Ramos (cell line): ENCODE measurements around the gene KBTBD7.
"Not testable (repeated sequence)": the region's sequence is repeated elsewhere in the genome, so short reads cannot be mapped to it uniquely, and the experiment has no call there.

Experiments
- in situ Hi-C: fragments of 300-500 bp; cut with MboI; formaldehyde crosslinking; loops from one replicate; pipeline ENCODE4 v1.14.3; 2022; ENCODE audit warnings: low sequenced_read_pairs; ENCODE audit not compliant: unreplicated experiment

Gene KBTBD7

GRCh38 chr13:41199526-41199925 is 5.2 kb upstream of the KBTBD7 start:
- in situ Hi-C loops, result loop anchor here (10.0 kb wide), 1 partner anchor 45 kb away; no protein-coding TSS in a partner anchor

DNA sequence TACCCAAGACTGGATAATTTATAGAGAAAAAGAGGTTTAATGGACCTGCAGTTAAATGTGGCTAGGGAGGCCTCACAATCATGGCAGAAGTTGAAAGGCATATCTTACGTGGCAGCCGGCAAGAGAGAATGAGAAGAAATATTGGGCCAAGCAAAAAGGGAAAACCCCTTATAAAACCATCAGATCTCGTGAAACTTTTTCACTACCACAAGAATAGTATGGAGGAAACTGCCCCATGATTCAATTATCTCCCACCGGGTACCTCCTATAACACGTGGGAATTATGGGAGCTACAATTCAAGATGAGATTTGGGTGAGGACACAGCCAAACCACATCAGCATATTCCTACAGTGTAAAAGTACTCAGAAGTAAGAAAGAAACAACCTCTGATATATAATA is 4.7 kb upstream of the KBTBD7 start:
- in situ Hi-C loops, result loop anchor here (10.0 kb wide), 1 partner anchor 46 kb away; no protein-coding TSS in a partner anchor

- in situ Hi-C loops, result loop anchor here (10.0 kb wide), 1 partner anchor 48 kb away; no protein-coding TSS in a partner anchor
Observed at GRCh38 chr13:41196620-41197019, 2.3 kb upstream of the KBTBD7 start.

DNA sequence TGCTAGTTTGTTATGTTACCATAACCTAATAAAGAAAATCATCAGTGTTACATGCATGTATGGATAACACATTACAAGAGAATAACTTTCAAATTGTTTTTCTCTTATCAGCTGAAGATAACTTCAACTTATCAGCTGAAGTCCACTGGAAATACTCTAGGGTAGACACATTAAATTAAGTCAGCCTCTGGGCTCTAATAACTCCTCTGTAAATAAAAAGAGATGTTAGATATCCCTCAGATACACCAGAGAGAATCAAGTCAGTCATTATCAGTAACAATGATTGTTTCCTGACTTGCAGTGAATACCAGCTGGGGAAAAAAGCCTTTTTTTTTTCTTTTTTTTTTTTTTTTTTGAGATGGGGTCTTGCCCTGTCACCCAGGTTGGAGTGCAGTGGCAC is 1.6 kb upstream of the KBTBD7 start:
- in situ Hi-C loops, result loop anchor here (10.0 kb wide), 1 partner anchor 49 kb away; no protein-coding TSS in a partner anchor

DNA sequence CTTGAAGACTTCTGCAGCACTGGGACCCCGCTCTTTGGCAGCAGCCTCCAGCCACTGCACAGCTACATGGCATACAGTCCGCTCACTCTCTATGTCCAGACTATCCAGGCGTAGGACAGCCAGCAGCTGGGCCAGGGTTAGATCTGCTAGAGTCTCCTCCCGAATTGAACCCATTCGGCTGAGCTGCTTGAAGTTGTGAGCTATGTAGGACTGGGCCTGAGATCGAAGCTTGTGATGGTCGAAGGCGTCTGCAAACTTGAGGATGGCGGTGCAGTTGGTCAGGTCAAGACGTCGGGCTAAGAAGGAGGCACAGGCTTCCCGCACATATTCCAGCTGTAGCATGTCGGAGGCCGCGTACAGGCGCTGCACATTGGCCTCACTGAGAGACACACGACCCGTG is 900 bp downstream of the KBTBD7 start:
- in situ Hi-C loops, result loop anchor here (10.0 kb wide), 1 partner anchor 51 kb away; no protein-coding TSS in a partner anchor

GRCh38 chr13:41188584-41188983 is 5.8 kb downstream of the KBTBD7 start:
- in situ Hi-C loops, result no loop called here

DNA sequence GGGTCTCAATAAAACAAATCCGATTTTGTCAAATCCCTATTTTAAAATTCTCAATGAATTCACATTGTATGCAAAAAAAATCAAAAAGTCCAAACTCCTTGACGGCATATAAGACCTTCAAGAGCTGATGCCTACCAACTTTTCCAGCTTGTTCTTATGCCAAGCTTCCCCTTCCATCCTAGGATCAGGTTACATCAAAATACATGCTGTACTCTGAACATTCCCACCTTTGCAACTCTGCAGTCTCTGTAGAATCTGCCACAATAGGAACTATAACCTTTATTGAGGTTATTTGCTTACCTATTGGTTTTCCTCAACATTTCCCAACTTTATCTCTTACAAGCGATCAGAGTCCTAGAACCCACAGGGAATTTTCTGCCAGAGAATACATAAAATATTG is 7.9 kb downstream of the KBTBD7 start:
- in situ Hi-C loops, result no loop called here

DNA sequence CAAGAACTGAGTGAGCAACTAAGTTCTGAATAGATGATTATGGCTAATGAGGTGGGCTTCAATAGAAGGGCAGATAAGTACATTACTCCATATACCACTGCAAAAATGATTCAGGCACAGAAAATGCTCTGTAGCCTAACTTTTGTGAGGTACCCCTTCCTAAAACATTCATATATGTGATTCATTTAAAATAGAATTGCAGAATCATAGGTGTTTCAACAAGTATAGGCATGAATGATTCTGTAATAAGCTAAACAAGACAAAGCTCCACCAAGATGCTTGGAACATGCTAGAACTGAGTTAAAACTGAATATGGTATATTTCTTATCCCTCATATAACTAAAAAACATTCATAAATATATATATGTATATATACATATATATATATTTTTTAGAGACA is 12.1 kb downstream of the KBTBD7 start:
- in situ Hi-C loops, result no loop called here

DNA sequence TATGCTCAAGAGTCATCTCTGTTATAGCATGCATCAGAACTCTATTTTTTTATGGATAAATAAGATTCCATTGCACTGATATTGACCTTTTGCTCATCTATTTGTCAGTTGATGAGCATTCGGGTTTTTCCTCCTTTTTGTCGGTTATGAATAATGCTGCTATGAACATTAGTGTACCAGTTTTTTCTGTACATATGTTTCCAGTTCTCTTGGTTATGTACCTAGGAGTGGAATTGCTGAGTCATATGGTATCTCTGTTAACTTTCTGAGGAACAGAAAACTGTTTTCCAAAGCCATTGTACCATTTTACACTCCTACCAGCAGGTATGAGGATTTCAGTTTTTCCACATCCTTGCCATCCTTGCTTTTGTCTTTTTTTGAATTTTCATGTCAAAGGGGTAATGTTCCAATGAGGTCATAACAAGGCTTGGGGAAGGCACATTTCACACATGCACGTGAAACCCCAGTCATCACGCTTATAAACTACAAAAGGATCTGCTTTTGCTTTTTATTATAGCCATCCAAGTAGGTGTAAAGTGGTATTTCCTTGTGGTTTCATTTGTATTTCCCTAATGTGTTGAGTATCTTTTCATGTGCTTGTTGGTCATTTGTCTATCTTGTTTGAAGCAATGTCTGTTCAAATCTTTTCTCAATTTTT is 14.6 kb downstream of the KBTBD7 start:
- in situ Hi-C loops, result no loop called here

DNA sequence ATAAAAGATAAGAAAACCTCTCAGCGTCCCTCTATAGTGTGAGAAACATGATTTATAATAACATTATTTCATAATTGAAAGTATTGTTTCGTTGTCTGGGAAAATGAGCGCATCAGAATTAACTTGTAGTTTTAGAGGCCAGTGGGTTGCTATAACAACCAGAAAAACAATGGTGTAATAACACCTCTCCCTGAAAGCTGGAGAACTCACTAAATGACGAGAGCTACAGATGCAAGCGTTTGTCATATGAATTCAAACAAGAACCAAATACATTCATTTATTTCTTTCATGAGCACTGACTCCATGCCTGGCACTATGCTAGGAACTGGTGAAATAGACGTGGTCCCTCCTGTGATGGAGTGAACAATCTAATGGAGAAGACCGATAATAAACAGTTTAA is 16.3 kb downstream of the KBTBD7 start:
- in situ Hi-C loops, result no loop called here

DNA sequence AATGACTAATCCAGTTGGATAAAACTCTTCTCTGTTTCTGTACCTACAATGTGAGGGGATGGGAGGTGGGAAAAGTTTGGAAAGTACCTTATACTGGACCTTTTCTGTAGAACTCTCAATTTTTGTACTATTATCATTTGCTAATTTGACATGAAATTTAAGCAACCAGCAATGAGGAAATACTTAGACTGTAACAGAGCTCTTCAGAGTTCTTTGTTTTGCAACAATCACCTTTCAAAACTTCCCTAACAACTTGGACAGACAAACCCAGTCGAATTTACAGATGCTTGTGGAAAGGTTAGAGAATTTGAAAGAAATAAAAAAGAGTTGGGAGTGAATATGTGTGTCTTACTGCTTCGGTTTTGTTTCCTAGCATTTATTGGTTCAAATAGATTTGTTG is 16.8 kb downstream of the KBTBD7 start:
- in situ Hi-C loops, result no loop called here

GRCh38 chr13:41175576-41175975 is 18.8 kb downstream of the KBTBD7 start:
- in situ Hi-C loops, result not testable (repeated sequence)

DNA sequence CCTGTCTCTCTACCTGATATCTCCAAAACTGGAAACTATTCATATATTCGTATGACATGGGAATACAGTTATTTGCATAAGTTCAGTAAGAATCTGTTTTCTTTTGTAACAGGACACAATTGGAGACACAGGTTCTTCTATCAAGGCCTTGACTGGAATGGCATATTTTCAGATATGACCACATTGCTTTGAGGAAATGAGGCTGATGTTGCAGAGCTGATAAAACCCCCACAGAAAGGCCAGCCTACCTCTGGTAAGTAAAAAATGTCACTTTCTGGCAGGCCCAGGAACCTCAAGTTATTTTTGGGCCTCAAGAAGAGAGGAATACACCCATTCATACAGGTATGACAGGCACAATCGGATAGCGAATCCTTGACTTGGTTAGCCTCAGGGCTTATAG is 32.2 kb downstream of the KBTBD7 start:
- in situ Hi-C loops, result no loop called here

DNA sequence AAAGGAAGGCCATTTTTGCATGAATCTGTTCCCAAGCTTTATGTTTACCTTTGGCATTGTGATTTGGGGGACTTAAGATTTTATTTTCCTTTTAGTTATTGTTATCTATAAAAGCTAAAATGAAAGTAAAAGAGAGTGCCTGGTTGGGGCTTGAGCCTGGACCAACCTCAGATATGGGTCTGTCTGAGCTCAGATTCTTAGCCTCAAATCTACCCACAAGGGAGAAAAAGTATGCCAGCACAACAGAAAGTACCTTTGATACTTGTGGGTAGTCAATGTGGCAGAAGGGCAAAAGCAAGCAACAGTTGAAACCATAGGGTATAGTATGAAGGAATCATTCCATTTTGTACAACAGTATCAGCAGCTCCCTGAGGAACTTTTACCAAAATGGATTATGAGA is 35.2 kb downstream of the KBTBD7 start:
- in situ Hi-C loops, result no loop called here

DNA sequence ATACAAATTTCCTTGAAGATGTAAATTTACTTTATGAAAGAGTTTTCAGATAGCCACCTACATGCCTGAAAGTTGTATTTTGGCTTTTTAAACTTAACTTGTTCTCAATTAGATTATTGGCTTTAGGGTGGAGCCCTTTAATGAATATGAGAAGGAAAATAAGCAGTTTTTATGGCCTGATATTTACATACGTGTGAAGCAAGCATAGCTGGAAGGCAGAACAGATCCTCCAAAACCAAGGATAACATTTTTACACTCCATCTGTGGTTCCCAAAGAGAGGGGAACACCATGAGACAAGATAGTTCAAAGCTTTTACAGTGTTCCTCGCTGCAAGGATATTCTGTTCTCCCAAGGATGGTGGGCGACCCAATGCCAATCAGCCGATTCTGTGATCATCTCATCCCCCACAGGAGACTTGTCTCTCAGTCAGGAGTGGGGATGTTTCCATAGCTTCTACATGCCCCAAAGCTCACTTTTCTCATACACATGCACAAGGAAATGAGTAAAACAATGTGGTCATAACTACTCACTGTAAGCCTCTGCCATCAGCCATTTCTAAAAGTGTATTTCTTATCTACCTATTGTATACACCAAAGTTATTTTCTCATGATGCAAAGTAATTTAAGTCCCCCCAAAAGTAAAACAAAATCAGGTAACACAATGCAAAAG is 37.2 kb downstream of the KBTBD7 start:
- in situ Hi-C loops, result no loop called here

DNA sequence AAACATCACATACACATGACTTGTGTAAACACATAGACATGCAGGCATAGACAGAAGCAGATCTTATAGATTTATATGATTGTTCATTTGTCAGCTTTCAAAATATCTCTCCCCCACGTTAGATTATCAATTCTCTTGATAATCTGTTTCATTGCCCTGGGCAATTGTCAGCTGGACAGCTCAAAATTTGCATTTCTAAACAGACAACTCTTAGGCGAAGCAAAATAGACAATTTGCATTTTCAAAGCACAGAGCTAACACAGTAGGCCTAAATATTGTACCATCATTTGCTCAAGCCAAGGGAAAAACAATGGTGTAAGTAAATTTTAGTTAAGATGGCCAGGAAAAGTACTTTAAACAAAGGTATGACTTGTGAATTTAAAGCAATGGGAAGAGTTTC is 37.7 kb downstream of the KBTBD7 start:
- in situ Hi-C loops, result no loop called here

DNA sequence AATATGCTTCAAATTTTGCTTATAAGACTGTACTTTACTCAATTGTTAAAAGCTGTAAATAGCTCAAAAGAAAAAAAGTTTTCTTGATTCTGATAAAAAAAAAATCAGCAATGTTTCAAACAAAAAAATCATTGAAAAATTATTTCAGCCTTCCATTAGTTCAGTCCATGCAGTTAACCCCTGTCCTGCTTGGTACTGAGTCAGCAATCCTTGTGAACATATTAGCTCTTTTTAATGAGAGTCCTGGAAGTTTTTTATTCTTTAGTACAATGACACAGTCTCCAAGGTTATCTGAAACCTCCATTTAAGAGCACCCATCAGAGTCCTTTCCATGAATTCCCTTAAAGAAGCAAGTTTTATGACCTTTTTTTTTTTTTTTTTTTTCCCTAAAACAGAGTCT is 40.3 kb downstream of the KBTBD7 start:
- in situ Hi-C loops, result no loop called here

GRCh38 chr13:41152005-41152404 is 42.4 kb downstream of the KBTBD7 start:
- in situ Hi-C loops, result no loop called here

- in situ Hi-C loops, result no loop called here
Observed at GRCh38 chr13:41150058-41150457, 44.3 kb downstream of the KBTBD7 start.

GRCh38 chr13:41148419-41149283 is 45.7 kb downstream of the KBTBD7 start:
- in situ Hi-C loops, result no loop called here
